ENCODE data around the gene GAS2L2.

The GAS2L2 gene

DNA sequence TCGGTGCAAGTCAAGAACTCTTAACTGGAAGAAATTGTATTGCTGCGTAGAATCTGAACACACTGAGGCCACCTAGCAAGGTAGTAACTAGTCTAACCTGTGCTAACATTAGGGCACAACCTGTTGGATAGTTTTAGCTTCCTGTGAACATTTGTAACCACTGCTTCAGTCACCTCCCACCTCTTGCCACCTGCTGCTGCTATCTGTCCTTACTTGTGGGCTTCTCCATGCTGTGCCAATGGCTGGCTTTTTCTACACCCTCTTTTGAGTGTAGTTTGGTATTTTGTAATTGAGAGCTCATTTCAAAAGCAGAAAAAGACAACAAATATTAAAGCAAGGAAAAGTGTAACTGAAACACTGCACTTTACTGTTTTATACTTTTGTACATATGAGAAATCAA, 29.3 kb downstream of the GAS2L2 start:
- Histone ChIP-seq H3K27ac (ENCODE audit: low read length, poor library complexity, severe bottlenecking) (no peak overlapping the region), H3K9me3 (ENCODE audit: control insufficient read depth, low read length) (no peaks in the 10 kb centered on the region), H2BK12ac (ENCODE audit: low read length in 2 of 2) (no peak overlapping the region), H3K79me1 (replicated peaks; ENCODE audit: low read length, poor library complexity, severe bottlenecking) (peaks cover 15% of the 10 kb centered on the region), H2AK5ac (ENCODE audit: low read length, severe bottlenecking) (no peak overlapping the region), H2AFZ (ENCODE audit: low read depth, low read length) (no peak overlapping the region), H3K4me1 (ENCODE audit: control insufficient read depth, insufficient read depth, low read depth, low read length) (peaks cover 20% of the 10 kb centered on the region), H3K14ac (ENCODE audit: low read length in 2 of 2) (no peak overlapping the region), H3K9ac (ENCODE audit: low read length) (no peak overlapping the region), H2BK15ac (ENCODE audit: low read depth, poor library complexity, severe bottlenecking) (no peak overlapping the region), H2BK5ac (ENCODE audit: low read depth, low read length, poor library complexity, severe bottlenecking) (no peak overlapping the region), H4K8ac (ENCODE audit: low read length) (no peak overlapping the region), H3K4me2 (ENCODE audit: low read length, poor library complexity, severe bottlenecking) (no peak overlapping the region), H2BK120ac (ENCODE audit: low read depth, low read length) (no peak overlapping the region), H4K91ac (ENCODE audit: low read length) (no peak overlapping the region), H3K27me3 (ENCODE audit: control insufficient read depth in 1 of 2, insufficient read depth in 1 of 2, low read length in 2 of 2) (no peaks in the 10 kb centered on the region), H3K18ac (ENCODE audit: low read depth in 1 of 2, low read length in 2 of 2) (no peak overlapping the region), H3K4me3 (ENCODE audit: insufficient read depth in 1 of 2, low read depth in 1 of 2, low read length in 2 of 2) (no peak overlapping the region), H3K36me3 (ENCODE audit: control insufficient read depth in 1 of 2, insufficient read depth in 2 of 2, low read depth in 1 of 2, low read length in 2 of 2) (peaks cover 16 to 71% of the 10 kb centered on the region in 2 experiments), H3K4ac (ENCODE audit: low read depth in 1 of 2, low read length in 2 of 2) (no peak overlapping the region), H3K23ac (ENCODE audit: low read length in 2 of 2) (no peak overlapping the region)
- 96% methylated on average over 2 of the region's 2 CpGs for whole genome bisulfite sequencing
- DNase-seq = no peak

DNA sequence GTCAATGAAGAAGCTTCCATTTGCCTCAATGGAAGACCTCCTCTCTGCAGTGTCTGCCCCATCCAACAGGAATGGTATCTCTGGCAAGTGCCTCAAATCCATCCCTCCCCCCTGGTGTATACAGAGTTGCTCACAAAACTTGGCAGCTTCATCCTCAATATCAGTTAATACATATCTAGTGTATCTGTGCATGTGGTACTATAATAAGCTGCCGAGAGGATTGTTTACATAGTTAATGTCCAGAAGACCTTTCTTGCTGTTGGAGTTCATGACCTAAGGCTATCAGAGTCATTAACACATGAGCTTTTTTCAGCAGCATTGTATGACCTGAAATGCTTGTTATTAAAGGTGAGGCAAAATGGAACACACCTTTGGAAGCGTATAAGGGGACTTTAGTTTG, 35.6 kb downstream of the GAS2L2 start:
- Histone ChIP-seq H4K8ac (ENCODE audit: low read length) (no peak overlapping the region), H2BK120ac (ENCODE audit: low read depth, low read length) (no peak overlapping the region), H3K9ac (ENCODE audit: low read length) (no peak overlapping the region), H3K4me1 (ENCODE audit: control insufficient read depth, insufficient read depth, low read depth, low read length) (no peaks in the 10 kb centered on the region), H3K4me2 (ENCODE audit: low read length, poor library complexity, severe bottlenecking) (no peak overlapping the region), H2BK15ac (ENCODE audit: low read depth, poor library complexity, severe bottlenecking) (no peak overlapping the region), H2AK5ac (ENCODE audit: low read length, severe bottlenecking) (no peak overlapping the region), H3K79me1 (replicated peaks; ENCODE audit: low read length, poor library complexity, severe bottlenecking) (peaks cover 20% of the 10 kb centered on the region), H3K9me3 (ENCODE audit: control insufficient read depth, low read length) (no peaks in the 10 kb centered on the region), H2BK5ac (ENCODE audit: low read depth, low read length, poor library complexity, severe bottlenecking) (no peak overlapping the region), H3K27me3 (ENCODE audit: control insufficient read depth in 1 of 2, insufficient read depth in 1 of 2, low read length in 2 of 2) (no peaks in the 10 kb centered on the region), H2BK12ac (ENCODE audit: low read length in 2 of 2) (peak overlapping the region in 1 of 2 experiments; percentile 23), H3K36me3 (ENCODE audit: control insufficient read depth in 1 of 2, insufficient read depth in 2 of 2, low read depth in 1 of 2, low read length in 2 of 2) (peaks cover 3 to 70% of the 10 kb centered on the region in 2 experiments), H3K18ac (ENCODE audit: low read depth in 1 of 2, low read length in 2 of 2) (peak overlapping the region in 1 of 2 experiments; percentile 55), H4K91ac (ENCODE audit: low read length) (no peak overlapping the region), H2AFZ (ENCODE audit: low read depth, low read length) (no peak overlapping the region), H3K23ac (ENCODE audit: low read length in 2 of 2) (no peak overlapping the region), H3K27ac (ENCODE audit: low read length, poor library complexity, severe bottlenecking) (no peak overlapping the region), H3K4me3 (ENCODE audit: insufficient read depth in 1 of 2, low read depth in 1 of 2, low read length in 2 of 2) (no peak overlapping the region), H3K14ac (ENCODE audit: low read length in 2 of 2) (no peak overlapping the region), H3K4ac (ENCODE audit: low read depth in 1 of 2, low read length in 2 of 2) (no peak overlapping the region)
- DNase-seq = no peak
- WGBS = 6% methylated on average over 1 of the region's 2 CpGs

DNA sequence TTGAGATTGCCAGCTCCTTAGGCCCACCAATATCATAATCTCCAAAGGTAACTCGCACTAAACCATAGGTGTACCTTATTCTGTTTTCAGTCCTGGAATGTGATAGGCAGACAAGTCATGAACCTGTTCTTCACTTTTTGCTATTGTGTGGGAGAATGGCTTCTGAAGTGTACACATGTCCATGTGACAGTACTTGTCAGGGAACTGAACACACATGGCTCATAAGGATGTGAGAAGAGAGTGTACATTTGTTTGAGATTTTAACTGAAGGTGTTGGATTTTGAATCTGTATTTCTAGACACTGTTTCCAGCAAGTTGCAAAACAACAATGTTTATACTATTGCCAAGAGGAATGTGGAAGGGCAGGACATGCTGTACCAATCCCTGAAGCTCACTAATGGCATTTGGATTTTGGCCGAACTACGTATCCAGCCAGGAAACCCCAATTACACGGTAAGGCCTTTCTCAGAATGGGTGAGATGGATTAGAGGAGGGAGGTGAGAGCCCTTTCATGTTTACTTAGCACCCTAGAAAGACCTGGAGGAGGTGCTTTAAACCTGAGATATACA, 36.1 kb downstream of the GAS2L2 start:
- Histone ChIP-seq H3K9me3 (ENCODE audit: control insufficient read depth, low read length) (no peaks in the 10 kb centered on the region), H4K91ac (ENCODE audit: low read length) (no peak overlapping the region), H2BK120ac (ENCODE audit: low read depth, low read length) (no peak overlapping the region), H3K23ac (ENCODE audit: low read length in 2 of 2) (no peak overlapping the region), H2AFZ (ENCODE audit: low read depth, low read length) (no peak overlapping the region), H3K79me1 (replicated peaks; ENCODE audit: low read length, poor library complexity, severe bottlenecking) (peaks cover 20% of the 10 kb centered on the region), H4K8ac (ENCODE audit: low read length) (no peak overlapping the region), H3K4me1 (ENCODE audit: control insufficient read depth, insufficient read depth, low read depth, low read length) (no peaks in the 10 kb centered on the region), H3K4me2 (ENCODE audit: low read length, poor library complexity, severe bottlenecking) (no peak overlapping the region), H2AK5ac (ENCODE audit: low read length, severe bottlenecking) (no peak overlapping the region), H3K4me3 (ENCODE audit: insufficient read depth in 1 of 2, low read depth in 1 of 2, low read length in 2 of 2) (no peak overlapping the region), H3K9ac (ENCODE audit: low read length) (no peak overlapping the region), H2BK12ac (ENCODE audit: low read length in 2 of 2) (no peak overlapping the region), H3K14ac (ENCODE audit: low read length in 2 of 2) (no peak overlapping the region), H2BK5ac (ENCODE audit: low read depth, low read length, poor library complexity, severe bottlenecking) (no peak overlapping the region), H3K27ac (ENCODE audit: low read length, poor library complexity, severe bottlenecking) (no peak overlapping the region), H3K36me3 (ENCODE audit: control insufficient read depth in 1 of 2, insufficient read depth in 2 of 2, low read depth in 1 of 2, low read length in 2 of 2) (peaks cover 2 to 72% of the 10 kb centered on the region in 2 experiments), H3K4ac (ENCODE audit: low read depth in 1 of 2, low read length in 2 of 2) (no peak overlapping the region), H3K27me3 (ENCODE audit: control insufficient read depth in 1 of 2, insufficient read depth in 1 of 2, low read length in 2 of 2) (no peaks in the 10 kb centered on the region), H3K18ac (ENCODE audit: low read depth in 1 of 2, low read length in 2 of 2) (peak overlapping the region; percentile 11 to 55), H2BK15ac (ENCODE audit: low read depth, poor library complexity, severe bottlenecking) (no peak overlapping the region)
- 88% methylated on average over 4 of the region's 4 CpGs for WGBS
- DNase-seq = peak; percentile 46

DNA sequence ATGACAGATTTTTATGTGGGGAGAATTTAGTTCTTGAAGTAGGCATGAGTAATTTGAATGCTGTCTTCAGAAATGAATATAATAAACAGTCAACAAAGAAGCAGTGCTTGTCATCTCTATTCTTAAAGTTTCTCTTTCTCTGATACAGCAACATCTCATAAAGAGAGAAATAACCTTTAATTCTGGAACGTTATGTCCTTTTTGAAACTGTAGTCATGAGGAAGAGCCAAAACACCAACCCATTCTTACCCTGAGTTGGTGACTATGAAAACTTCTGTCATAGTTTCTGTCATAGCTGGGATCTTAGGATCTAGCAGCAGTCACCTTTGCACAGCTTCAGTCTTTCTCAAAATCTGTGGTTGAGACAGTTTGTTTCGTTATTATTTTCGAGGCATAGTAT, 36.9 kb downstream of the GAS2L2 start:
- no peak overlapping the region for H2AFZ ChIP-seq (ENCODE audit: low read depth, low read length)
- WGBS = 100% methylated on average over 1 of the region's 3 CpGs
- no peak overlapping the region for H2BK15ac ChIP-seq (ENCODE audit: low read depth, poor library complexity, severe bottlenecking)
- H3K23ac ChIP-seq (ENCODE audit: low read length in 2 of 2) = no peak overlapping the region
- no peak overlapping the region for H2BK120ac ChIP-seq (ENCODE audit: low read depth, low read length)
- no peak overlapping the region for H4K8ac ChIP-seq (ENCODE audit: low read length)
- H3K27me3 ChIP-seq (ENCODE audit: control insufficient read depth in 1 of 2, insufficient read depth in 1 of 2, low read length in 2 of 2) = no peaks in the 10 kb centered on the region
- no peak overlapping the region for H3K9ac ChIP-seq (ENCODE audit: low read length)
- peaks cover 18% of the 10 kb centered on the region for H3K79me1 ChIP-seq (replicated peaks; ENCODE audit: low read length, poor library complexity, severe bottlenecking)
- H3K4ac ChIP-seq (ENCODE audit: low read depth in 1 of 2, low read length in 2 of 2) = no peak overlapping the region
- no peaks in the 10 kb centered on the region for H3K9me3 ChIP-seq (ENCODE audit: control insufficient read depth, low read length)
- H3K4me2 ChIP-seq (ENCODE audit: low read length, poor library complexity, severe bottlenecking) = no peak overlapping the region
- H3K36me3 ChIP-seq (ENCODE audit: control insufficient read depth in 1 of 2, insufficient read depth in 2 of 2, low read depth in 1 of 2, low read length in 2 of 2) = peaks cover 3 to 71% of the 10 kb centered on the region in 2 experiments
- H3K4me3 ChIP-seq (ENCODE audit: insufficient read depth in 1 of 2, low read depth in 1 of 2, low read length in 2 of 2) = no peak overlapping the region
- no peak for DNase-seq
- no peak overlapping the region for H3K27ac ChIP-seq (ENCODE audit: low read length, poor library complexity, severe bottlenecking)
- H2AK5ac ChIP-seq (ENCODE audit: low read length, severe bottlenecking) = no peak overlapping the region
- H2BK5ac ChIP-seq (ENCODE audit: low read depth, low read length, poor library complexity, severe bottlenecking) = no peak overlapping the region
- no peaks in the 10 kb centered on the region for H3K4me1 ChIP-seq (ENCODE audit: control insufficient read depth, insufficient read depth, low read depth, low read length)
- no peak overlapping the region for H3K18ac ChIP-seq (ENCODE audit: low read depth in 1 of 2, low read length in 2 of 2)
- no peak overlapping the region for H4K91ac ChIP-seq (ENCODE audit: low read length)
- no peak overlapping the region for H3K14ac ChIP-seq (ENCODE audit: low read length in 2 of 2)
- no peak overlapping the region for H2BK12ac ChIP-seq (ENCODE audit: low read length in 2 of 2)

Measured in mesenchymal stem cell (in vitro differentiated cells and primary cell).